Loucy (cell line): Measurements from ENCODE around the gene SLCO4A1.

Experiments used
- H2AFZ ChIP-seq: fragments of 200-600 bp; sonication (generic); 2 replicates; pipeline ENCODE4 v1.6.0; 2016; ENCODE audit warnings: antibody characterized with exemption, mild to moderate bottlenecking, low read length, moderate library complexity
- H3F3A ChIP-seq: fragments of 200-600 bp; 2 replicates; pipeline ENCODE4 v1.6.0; 2016; ENCODE audit warnings: antibody characterized with exemption, low read depth, mild to moderate bottlenecking
- H3K27me3 ChIP-seq: fragments of 200-600 bp; sonication (generic); 2 replicates; pipeline ENCODE4 v1.6.1; 2014; ENCODE audit warnings: low read length, mild to moderate bottlenecking; ENCODE audit not compliant: insufficient read depth, poor library complexity, severe bottlenecking
- H3K36me3 ChIP-seq: fragments of 200-600 bp; sonication (generic); 2 replicates; pipeline ENCODE4 v1.6.1; 2016; ENCODE audit warnings: low read length; ENCODE audit not compliant: insufficient read depth
- H3K4me1 ChIP-seq: fragments of 200-600 bp; sonication (generic); 2 replicates; pipeline ENCODE4 v1.5.1; 2014; ENCODE audit warnings: low read length, mild to moderate bottlenecking; ENCODE audit not compliant: insufficient read depth, poor library complexity, severe bottlenecking
- H3K4me2 ChIP-seq: fragments of 200-600 bp; sonication (generic); 2 replicates; pipeline ENCODE4 v1.6.0; 2014; ENCODE audit warnings: antibody characterized with exemption, low read length, low read depth, mild to moderate bottlenecking; ENCODE audit not compliant: poor library complexity, severe bottlenecking
- H3K4me3 ChIP-seq: fragments of 200-600 bp; sonication (generic); 2 replicates; pipeline ENCODE4 v1.5.1; 2014; ENCODE audit warnings: low read length, mild to moderate bottlenecking, mixed read lengths; ENCODE audit not compliant: poor library complexity, severe bottlenecking
- H3K79me2 ChIP-seq: fragments of 200-600 bp; sonication (generic); 2 replicates; pipeline ENCODE4 v1.6.1; 2014; ENCODE audit warnings: low read length; ENCODE audit not compliant: insufficient read depth
- H3K9ac ChIP-seq: fragments of 200-600 bp; sonication (generic); 2 replicates; pipeline ENCODE4 v1.6.0; 2014; ENCODE audit warnings: mild to moderate bottlenecking, low read depth, low read length, moderate library complexity; ENCODE audit not compliant: poor library complexity, severe bottlenecking
- H3K9me2 ChIP-seq: fragments of 200-600 bp; sonication (generic); replicated peaks from 2 replicates; pipeline ENCODE4 v1.6.1; 2016; ENCODE audit warnings: low read depth, low read length, mixed read lengths
- H3K9me3 ChIP-seq: fragments of 200-600 bp; sonication (generic); 2 replicates; pipeline ENCODE4 v1.6.1; 2014; ENCODE audit warnings: mild to moderate bottlenecking, antibody characterized with exemption, low read length, low read depth; ENCODE audit not compliant: insufficient read depth
- H4K20me1 ChIP-seq: fragments of 200-600 bp; sonication (generic); 2 replicates; pipeline ENCODE4 v1.6.0; 2014; ENCODE audit warnings: antibody characterized with exemption, low read length, mild to moderate bottlenecking; ENCODE audit not compliant: insufficient read depth, poor library complexity, severe bottlenecking
- EZH2phosphoT487 ChIP-seq: fragments of 200-600 bp; IDR thresholded peaks from 2 replicates; pipeline ENCODE4 v1.6.1; 2018; ENCODE audit warnings: antibody characterized with exemption, mild to moderate bottlenecking, moderate library complexity, borderline replicate concordance
- TF ChIP-seq, protein P1 (sequence below): fragments of 200-600 bp; sonication (generic); conservative IDR thresholded peaks from 2 replicates; pipeline ENCODE4 v1.5.1; 2014; ENCODE audit warnings: mild to moderate bottlenecking, antibody characterized with exemption, low read length

SLCO4A1 gene

DNA sequence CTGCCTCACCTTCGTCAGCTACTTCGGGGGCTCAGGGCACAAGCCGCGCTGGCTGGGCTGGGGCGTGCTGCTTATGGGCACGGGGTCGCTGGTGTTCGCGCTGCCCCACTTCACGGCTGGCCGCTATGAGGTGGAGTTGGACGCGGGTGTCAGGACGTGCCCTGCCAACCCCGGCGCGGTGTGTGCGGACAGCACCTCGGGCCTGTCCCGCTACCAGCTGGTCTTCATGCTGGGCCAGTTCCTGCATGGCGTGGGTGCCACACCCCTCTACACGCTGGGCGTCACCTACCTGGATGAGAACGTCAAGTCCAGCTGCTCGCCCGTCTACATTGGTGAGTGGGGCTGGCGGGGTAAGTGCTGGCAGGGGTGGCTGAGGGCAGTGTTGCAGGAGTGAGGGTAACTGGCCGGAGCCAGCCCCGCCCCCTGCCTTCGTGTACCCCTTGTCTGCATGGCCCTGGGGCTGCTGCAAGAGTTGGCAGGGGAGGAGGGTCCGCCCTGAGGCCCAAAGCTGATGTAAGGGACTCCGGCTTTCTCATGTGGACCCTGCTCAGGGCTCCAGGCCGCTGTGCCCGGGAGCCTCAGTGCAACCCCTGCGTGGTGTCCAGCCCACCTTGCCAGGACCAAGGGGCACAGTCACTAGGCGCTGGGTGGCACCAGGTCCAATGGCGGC is 14.8 kb downstream of the SLCO4A1 start:
- Histone ChIP-seq H3K9ac (no peak overlapping the region), H3K9me2 (no peaks in the 10 kb centered on the region), H3K4me3 (no peak overlapping the region), H3K4me1 (no peaks in the 10 kb centered on the region), H3F3A (no peaks in the 10 kb centered on the region), H2AFZ (no peak overlapping the region), H3K79me2 (peaks cover 41% of the 10 kb centered on the region; the same call in 1 of the 2 replicates), H3K27me3 (no peaks in the 10 kb centered on the region), H3K9me3 (no peaks in the 10 kb centered on the region), H3K4me2 (no peak overlapping the region), H4K20me1 (peaks cover 8% of the 10 kb centered on the region), H3K36me3 (peaks cover 43% of the 10 kb centered on the region; the same call in 1 of the 2 replicates)
- TF ChIP-seq EZH2phosphoT487 = no peak

DNA sequence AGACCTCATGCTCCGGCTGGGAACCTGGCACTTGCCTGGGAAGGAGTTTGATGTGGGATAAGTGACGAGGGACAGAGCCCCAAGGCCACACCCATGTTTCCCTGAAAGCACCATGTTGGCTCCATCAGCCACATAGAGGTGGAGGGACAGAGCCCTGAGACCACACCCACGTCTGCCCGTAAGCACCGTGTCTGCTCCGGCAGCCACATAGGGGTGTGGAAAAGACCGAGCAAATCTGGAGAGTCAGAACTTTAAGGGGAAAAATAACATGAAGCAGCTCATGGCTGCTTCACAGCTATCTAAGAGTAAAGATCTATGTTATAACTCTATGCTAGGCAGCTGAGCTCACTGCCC is 15.3 kb downstream of the SLCO4A1 start:
- no peaks in the 10 kb centered on the region for H3K4me1 ChIP-seq
- peaks cover 36% of the 10 kb centered on the region; the same call in 1 of the 2 replicates for H3K79me2 ChIP-seq
- H4K20me1 ChIP-seq = peaks cover 8% of the 10 kb centered on the region
- TF ChIP-seq, protein P1, sequence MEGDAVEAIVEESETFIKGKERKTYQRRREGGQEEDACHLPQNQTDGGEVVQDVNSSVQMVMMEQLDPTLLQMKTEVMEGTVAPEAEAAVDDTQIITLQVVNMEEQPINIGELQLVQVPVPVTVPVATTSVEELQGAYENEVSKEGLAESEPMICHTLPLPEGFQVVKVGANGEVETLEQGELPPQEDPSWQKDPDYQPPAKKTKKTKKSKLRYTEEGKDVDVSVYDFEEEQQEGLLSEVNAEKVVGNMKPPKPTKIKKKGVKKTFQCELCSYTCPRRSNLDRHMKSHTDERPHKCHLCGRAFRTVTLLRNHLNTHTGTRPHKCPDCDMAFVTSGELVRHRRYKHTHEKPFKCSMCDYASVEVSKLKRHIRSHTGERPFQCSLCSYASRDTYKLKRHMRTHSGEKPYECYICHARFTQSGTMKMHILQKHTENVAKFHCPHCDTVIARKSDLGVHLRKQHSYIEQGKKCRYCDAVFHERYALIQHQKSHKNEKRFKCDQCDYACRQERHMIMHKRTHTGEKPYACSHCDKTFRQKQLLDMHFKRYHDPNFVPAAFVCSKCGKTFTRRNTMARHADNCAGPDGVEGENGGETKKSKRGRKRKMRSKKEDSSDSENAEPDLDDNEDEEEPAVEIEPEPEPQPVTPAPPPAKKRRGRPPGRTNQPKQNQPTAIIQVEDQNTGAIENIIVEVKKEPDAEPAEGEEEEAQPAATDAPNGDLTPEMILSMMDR = no peak
- no peak for TF ChIP-seq EZH2phosphoT487
- H2AFZ ChIP-seq = no peak overlapping the region
- H3K36me3 ChIP-seq = peaks cover 43% of the 10 kb centered on the region; the same call in 1 of the 2 replicates
- H3K9me2 ChIP-seq = no peaks in the 10 kb centered on the region
- no peaks in the 10 kb centered on the region for H3K27me3 ChIP-seq
- no peak overlapping the region for H3K9ac ChIP-seq
- no peak overlapping the region for H3K4me3 ChIP-seq
- H3K9me3 ChIP-seq = no peaks in the 10 kb centered on the region
- no peaks in the 10 kb centered on the region for H3F3A ChIP-seq
- H3K4me2 ChIP-seq = no peak overlapping the region

DNA sequence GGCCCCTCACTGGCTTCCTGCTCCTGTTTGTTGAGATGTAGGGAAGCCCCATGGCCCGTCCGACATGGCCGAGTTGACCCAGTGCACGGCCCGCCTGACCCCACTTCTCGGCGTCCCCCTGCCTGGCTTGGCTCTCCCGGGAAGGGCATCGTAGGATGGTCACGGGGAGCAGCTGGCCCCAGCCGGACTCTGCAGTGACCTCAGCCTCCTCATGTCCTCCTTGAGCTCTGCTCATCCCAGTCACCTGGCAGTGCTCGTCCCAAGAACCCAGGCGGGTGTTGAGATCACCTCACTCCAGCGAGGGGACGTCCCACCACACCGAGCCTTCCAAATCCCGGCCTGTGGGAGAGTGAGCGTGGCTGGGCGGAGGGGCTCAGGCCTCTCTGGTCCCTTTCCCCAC is 15.7 kb downstream of the SLCO4A1 start:
- Histone ChIP-seq H3K36me3 (peaks cover 44% of the 10 kb centered on the region; the same call in 1 of the 2 replicates), H3K9me2 (no peaks in the 10 kb centered on the region), H2AFZ (no peak overlapping the region), H3K4me3 (no peak overlapping the region), H3K9ac (no peak overlapping the region), H3F3A (no peaks in the 10 kb centered on the region), H3K79me2 (peaks cover 32% of the 10 kb centered on the region; the same call in 1 of the 2 replicates), H3K9me3 (no peaks in the 10 kb centered on the region), H4K20me1 (peaks cover 8% of the 10 kb centered on the region), H3K4me1 (no peaks in the 10 kb centered on the region), H3K4me2 (no peak overlapping the region), H3K27me3 (no peaks in the 10 kb centered on the region)
- no peak for TF ChIP-seq EZH2phosphoT487

DNA sequence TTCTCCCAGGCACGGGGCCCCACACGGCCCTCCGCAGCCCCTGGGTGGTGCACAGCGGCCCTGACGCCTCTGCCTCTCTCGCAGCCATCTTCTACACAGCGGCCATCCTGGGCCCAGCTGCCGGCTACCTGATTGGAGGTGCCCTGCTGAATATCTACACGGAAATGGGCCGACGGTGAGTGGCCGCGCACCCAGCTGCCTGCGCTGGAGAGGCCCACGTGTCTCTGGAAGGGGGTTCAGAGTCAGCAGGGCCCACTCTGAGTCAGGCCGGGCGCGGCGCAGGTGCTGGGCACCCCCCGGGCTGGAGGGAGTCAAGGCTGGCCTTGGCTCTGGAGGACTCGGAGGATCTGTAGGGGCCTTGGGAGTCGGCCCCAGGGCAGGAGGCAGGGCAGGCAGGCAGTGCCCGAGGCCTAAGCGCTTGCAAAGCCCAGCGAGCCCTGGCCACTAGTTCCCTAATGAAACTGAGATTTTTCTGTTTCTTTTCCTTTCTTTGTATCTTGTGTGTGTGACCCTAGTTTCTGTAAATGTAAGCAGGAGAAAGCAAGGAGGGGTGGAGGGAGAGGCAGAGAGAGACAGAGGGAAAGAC is 16.4 kb downstream of the SLCO4A1 start:
- Histone ChIP-seq H3K9ac (no peak overlapping the region), H3K4me2 (no peak overlapping the region), H3K79me2 (peaks cover 26% of the 10 kb centered on the region; the same call in 1 of the 2 replicates), H3K27me3 (no peaks in the 10 kb centered on the region), H3K9me3 (no peaks in the 10 kb centered on the region), H4K20me1 (peaks cover 8% of the 10 kb centered on the region), H3F3A (no peaks in the 10 kb centered on the region), H3K4me1 (no peaks in the 10 kb centered on the region), H3K9me2 (no peaks in the 10 kb centered on the region), H3K36me3 (peaks cover 50% of the 10 kb centered on the region; the same call in 1 of the 2 replicates), H3K4me3 (no peak overlapping the region), H2AFZ (no peak overlapping the region)
- no peak for TF ChIP-seq EZH2phosphoT487
- TF ChIP-seq, protein P1 = no peak
